ENCODE data around the gene HNRNPR. TPM values are rescaled to one million over a fixed set of nuclear protein-coding genes. Genes with fewer than 3 reads are reported as not detected.

The HNRNPR gene
- 66.0 and 79.9 TPM in 2 replicates for total RNA-seq

DNA sequence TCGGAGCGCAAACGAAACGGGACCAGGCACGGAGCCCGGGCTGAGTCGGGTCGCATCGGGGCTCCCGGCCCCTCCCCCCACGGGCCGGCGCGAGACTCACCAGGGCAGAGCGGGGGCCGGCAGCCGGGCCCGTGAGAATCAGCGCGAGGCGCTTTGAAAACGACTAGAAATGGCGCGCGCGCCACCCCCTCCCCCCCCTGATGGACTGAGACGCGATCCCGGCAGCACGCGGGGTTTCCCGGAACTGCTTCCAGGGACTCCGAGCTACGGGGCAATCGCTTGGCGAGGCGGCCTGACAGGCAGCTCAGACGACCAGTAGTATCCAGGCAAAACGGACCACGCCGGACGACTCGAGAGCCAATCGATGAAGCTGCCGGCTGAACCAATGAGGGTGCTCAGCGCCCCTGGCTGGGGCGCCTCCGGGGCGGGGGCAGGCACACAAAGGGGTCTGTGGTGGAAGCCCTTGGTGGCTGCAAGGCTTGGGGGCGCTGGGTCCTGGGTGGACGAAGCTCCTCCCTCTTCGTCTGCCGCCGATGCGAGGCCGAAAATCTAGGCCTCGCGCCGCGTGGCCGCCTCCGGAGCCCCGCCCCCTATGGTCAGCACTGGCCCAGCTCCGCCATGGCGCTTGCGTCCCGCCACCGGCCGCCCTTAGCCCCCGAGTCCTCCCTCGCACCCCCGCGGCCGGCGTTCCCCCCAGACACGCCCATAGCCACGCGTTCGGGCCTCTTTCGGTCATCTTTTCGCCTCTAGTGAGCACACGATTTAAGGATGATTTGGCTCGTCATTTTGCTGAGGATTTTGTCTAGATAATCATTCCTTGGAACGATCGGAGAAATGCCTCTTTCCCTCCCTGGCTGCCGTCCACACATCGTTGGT lies at the start of gene HNRNPR:
Gene HNRNPR, minus strand, starts transcription at position 174 of the 876 bp plus-strand sequence. CDS start 3,276 bp downstream, outside the sequence.

DNA sequence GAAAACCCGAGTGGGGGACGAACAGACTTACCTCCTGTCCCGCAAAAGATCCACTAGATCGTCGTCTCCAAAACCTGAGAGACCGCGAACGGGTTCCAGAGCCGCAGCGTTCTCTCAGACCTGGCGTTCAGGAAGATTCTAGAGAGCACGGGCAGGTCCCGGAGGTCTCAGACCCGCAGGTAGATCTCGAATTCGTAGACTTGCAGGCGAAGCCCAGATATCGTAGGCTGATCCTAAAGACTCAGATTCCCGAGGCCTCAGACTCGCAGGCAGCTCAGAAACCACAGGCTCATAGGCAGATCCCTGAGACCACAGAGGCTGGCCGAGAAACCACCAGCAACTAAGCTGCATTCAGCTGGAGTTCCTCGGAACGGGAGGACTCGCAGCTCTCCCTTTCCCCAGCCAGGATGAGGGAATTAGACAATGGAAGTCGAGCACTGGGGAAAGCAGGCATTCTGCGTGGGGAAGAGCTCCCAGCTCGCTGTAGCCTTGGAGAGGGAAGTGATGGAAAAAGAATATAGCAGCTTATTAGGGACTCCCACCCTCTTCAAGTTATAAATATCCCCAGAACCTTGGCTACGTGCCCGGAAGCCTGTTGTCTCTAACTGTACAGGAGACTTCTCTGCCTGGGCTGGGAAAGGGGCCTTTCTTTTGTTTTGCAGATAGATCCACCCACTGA lies 25.4 kb upstream of the HNRNPR start, which contains the start of gene ZNF436:
Gene ZNF436, minus strand, starts transcription at position 502 of the 679 bp plus-strand sequence. CDS start 1,831 bp downstream, outside the sequence.

Other genes with a start within 250 kb of the HNRNPR start
- 12.8 and 13.7 TPM in 2 replicates for gene LUZP1, start 175.4 kb downstream of the HNRNPR start, total RNA-seq
- not detected in 2 replicates for gene HTR1D, start 126.8 kb downstream of the HNRNPR start, total RNA-seq
- gene ZNF436, start 25.6 kb upstream of the HNRNPR start, total RNA-seq = 31.2 and 56.2 TPM in 2 replicates
- gene TCEA3, start 80.5 kb upstream of the HNRNPR start, total RNA-seq = 13.7 and 20.2 TPM in 2 replicates
- gene ASAP3, start 139.9 kb upstream of the HNRNPR start, total RNA-seq = 95.2 and 107 TPM in 2 replicates
- gene E2F2, start 186.9 kb upstream of the HNRNPR start, total RNA-seq = under 0.01 TPM in 1 of 2 replicates, not detected in the other
- 78.9 and 285 TPM in 2 replicates for gene ID3, start 215.2 kb upstream of the HNRNPR start, total RNA-seq